HL-60 (cell line): ENCODE measurements around the gene RNU1-4.
"Not testable (repeated sequence)": the region's sequence is repeated elsewhere in the genome, so short reads cannot be mapped to it uniquely, and the experiment has no call there.

Source experiments
- CTCF ChIP-seq: IDR thresholded peaks from one replicate; pipeline ENCODE4 v1.5.1; 2011; ENCODE audit warnings: low read length, control low read depth, inconsistent platforms; ENCODE audit not compliant: insufficient read depth
- GABPA ChIP-seq: IDR thresholded peaks from 2 replicates; pipeline ENCODE4 v1.6.1; 2012; ENCODE audit warnings: low read depth

GRCh38 chr1:16703602-16704001, 36.7 kb upstream of the RNU1-4 start:
- TF ChIP-seq GABPA, CTCF: not testable (repeated sequence)
